KBM-7 (cell line): ENCODE measurements around the gene CBLB.

Experiments
- DNase-seq: peaks from one replicate; pipeline ENCODE4 v3.0.0-alpha.2; 2015
- in situ Hi-C: fragments of 300-500 bp; cut with MboI; formaldehyde crosslinking; loops from 2 replicates; pipeline ENCODE4 v1.14.3; 2020; ENCODE audit warnings: low sequenced_read_pairs, low pct_unique_long_range_greater_than_20kb, mixed read lengths

Gene CBLB

GRCh38 chr3:105800320-105800719, 68.5 kb downstream of the CBLB start:
- no peak for DNase-seq
- in situ Hi-C loops: no loop called here

DNA sequence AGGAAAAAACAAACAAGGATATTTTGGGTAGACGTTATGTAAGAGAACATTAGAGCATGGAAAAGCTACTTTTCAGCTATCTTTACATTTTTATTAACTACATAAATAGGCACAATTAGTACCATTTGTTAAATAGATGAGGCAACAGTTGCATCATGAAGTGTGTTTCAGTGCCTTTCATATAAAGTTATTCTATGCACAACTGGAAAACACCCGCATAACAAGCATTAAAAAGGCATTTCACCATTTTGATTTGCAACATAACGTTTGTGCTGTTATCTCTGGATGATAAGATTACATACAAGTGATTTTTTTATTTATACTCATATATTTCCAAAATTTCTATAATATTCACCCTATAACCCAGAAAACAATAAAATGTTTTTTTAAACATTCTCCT, 69.5 kb downstream of the CBLB start:
- in situ Hi-C loops: no loop called here
- no peak for DNase-seq

GRCh38 chr3:105798381-105798934, 70.4 kb downstream of the CBLB start:
- DNase-seq: peak; percentile 92
- in situ Hi-C loops: no loop called here

GRCh38 chr3:105793040-105793439, 75.8 kb downstream of the CBLB start:
- no peak for DNase-seq
- in situ Hi-C loops: no loop called here

DNA sequence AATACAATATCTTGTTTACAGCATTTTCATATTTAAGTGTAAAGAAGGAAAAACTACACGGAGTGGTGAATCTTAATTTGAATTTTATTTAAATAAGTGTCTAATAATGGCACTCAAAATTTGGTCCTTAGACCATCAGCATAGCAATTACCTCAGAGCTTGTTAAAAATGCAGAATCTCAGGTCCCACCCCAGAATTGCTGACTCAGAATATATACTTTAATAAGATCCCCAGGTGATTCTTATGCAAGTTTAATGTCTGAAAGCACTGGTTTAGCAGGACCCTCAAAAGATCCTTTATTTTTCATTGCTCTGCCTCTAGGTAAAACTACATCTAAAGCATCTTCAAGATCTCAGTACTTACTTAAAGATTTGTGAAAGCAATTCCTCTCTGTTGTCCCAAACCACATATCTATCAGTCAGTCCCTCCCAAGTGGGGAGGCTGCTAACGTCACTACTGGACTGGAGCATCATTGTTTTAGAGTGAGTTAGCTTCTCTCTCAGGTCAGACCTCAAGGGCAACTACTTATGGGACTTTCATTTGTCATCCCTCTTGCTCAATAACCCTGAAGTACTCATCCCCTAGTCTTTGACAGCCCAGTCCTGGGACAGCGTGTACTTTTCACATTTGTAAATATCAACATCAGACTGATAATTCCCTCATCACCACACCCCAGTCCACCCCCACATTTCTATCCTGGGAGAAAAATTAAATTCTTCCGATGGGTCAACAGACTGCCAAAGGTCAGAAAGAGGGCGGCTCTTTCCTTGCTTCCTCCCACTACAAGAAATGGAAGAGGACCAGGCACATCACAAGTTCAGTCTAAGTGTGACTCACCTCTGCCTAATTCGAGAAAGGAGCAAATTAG, 76.7 kb downstream of the CBLB start:
- DNase-seq: no peak
- in situ Hi-C loops: no loop called here

GRCh38 chr3:105791131-105791530, 77.7 kb downstream of the CBLB start:
- no peak for DNase-seq
- in situ Hi-C loops: no loop called here

GRCh38 chr3:105790534-105790933, 78.3 kb downstream of the CBLB start:
- in situ Hi-C loops: no loop called here
- no peak for DNase-seq

- DNase-seq: no peak
- in situ Hi-C loops: no loop called here
These were observed 80.2 kb downstream of the CBLB start for GRCh38 chr3:105788593-105788992.

DNA sequence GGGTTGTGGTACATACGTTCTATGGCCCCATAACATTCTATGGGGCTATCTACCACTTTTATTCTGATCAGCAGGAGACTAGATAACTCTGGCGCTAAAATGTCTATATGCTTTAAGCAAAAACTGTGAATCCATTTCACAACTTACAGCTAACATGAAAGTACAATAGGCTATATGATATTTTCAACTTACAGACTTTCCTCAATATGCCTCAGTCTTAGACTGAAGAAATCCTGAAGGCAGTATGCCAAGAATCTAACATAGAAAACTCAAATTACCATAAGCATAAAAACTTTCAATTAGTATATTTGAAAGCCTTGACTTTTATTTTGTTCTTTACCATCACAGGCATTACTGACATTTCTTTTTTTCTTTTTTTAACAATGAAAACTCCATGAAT, 81.4 kb downstream of the CBLB start:
- DNase-seq: no peak
- in situ Hi-C loops: no loop called here

GRCh38 chr3:105786990-105787389, 81.8 kb downstream of the CBLB start:
- no peak for DNase-seq
- in situ Hi-C loops: no loop called here

- DNase-seq: no peak
- in situ Hi-C loops: no loop called here
These were observed 82.6 kb downstream of the CBLB start for GRCh38 chr3:105786241-105786640.

GRCh38 chr3:105785803-105786202, 83.0 kb downstream of the CBLB start:
- in situ Hi-C loops: no loop called here
- no peak for DNase-seq

DNA sequence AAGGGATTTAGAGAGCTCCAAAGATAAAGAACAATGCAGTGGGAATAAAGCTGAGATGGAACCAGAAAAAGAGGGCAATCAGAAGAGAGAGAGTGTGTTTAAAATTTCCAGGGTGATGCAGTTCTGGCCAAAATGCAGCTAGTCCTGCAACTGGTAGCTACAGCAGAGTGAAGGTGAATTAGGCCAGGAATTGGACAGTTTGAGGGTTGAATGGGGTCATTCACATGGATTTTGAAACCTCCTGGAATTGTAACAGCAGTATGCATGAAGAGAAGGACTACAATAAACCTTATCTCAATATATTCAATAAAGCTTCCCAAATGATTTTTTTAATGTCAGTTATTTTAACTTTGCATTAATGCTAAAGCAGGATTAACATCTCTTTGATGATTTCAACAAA, 85.2 kb downstream of the CBLB start:
- DNase-seq: no peak
- in situ Hi-C loops: no loop called here

DNA sequence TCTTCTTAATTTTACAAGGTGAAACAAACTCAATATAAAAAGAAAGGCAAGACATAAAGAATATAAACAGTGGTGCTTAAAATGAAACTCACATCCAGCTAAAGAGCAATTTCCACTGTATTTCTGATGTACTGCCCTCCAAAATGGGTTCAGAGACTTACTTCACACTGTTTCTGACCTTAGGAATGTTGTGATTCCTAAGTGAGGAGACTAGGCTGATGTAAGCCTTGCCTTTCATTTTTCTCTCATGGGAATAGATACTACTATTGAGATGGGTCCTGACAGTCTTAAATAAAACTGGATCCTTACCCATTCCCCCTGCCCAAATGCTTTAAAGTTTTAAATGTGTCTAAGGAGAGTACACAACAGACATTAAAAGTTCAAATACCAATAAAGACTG, 86.9 kb downstream of the CBLB start:
- DNase-seq: no peak
- in situ Hi-C loops: no loop called here

DNA sequence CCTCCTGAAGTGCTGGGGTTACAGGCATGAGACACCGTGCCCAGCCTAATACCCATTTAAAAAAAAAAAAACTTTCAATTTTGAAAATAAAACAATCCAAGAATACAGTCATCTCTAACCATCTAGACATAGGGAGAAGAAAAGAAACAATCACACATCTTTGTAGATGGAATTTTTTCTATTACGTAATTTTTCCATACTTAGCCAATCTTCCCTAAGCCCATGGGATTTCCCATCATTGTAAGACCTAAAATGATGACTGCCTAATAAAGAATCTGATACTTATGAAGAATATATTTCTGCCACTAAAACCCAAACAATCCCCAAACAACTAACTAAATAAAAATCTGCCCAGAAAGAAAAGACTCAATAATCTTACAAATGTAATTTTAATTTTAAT, 88.7 kb downstream of the CBLB start:
- in situ Hi-C loops: no loop called here
- DNase-seq: no peak

GRCh38 chr3:105775368-105775767, 93.4 kb downstream of the CBLB start:
- no peak for DNase-seq
- in situ Hi-C loops: no loop called here

DNA sequence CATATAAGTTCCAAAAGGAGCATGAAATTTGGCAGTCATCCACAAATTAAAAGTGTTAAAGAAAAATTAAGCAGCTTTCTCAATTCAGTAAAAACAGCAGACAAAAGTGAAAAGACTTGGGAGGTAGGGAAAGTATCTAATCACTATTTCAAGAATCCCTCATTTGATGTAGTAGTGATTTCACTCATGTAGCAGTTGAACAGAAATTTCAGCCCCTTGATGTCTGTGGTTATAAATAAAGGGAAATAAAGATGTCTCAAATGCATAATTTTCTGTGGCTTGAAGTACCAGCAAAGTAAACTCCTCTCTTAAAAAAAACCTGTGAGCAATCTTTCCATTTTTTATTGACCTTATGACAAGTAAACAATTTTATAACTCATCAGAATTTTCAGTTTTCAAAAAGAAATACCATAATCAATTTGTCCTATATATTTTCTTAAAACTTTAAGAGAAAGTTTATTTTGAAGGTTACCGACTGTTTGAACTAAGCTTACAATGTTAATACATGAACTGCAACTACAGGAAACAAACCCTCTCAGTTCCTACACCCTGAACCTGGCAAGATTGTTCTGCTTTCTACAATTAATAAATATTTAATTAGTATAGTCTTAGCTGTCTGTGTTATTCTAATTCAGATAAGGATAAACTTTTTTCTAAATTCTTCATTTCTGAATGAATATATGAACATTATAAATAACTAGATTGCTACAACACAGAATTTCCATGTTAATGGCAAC, 94.2 kb downstream of the CBLB start:
- no peak for DNase-seq
- in situ Hi-C loops: no loop called here

DNA sequence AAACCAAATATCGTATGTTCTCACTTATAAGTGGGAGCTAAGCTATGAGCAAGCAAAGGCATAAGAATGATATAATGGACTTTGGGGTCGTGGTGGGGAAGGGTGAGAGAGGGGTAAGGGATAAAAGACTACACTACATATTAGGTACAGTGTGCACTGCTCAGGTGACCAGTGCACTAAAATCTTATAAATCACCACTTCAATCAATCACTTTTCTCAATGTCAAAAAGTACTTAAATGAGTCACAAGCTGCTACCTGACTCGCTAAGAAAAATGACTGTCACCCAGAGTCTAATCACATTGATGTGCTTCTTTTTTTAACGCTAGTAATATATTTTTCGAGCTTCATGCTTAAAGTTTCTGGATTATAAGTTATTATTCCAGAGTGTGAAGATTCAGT, 95.5 kb downstream of the CBLB start:
- in situ Hi-C loops: no loop called here
- no peak for DNase-seq

DNA sequence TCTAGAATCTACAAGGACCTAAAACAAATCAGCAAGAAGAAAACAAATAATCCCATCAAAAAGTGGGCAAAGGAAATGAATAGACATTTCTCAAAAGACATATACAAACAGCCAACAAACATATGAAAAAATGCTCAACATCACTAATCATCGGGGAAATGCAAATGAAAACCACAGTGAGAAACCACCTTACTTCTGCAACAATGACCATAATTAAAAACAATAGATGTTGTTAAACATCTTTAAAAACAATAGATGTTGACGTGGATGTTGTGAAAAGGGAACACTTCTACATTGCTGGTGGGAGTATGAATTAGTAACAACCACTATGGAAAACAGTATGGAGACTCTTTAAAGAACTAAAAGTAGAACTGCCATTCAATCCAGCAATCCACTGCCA, 96.2 kb downstream of the CBLB start:
- DNase-seq: no peak
- in situ Hi-C loops: no loop called here

GRCh38 chr3:105771392-105771791, 97.4 kb downstream of the CBLB start:
- peak; percentile 46 for DNase-seq
- in situ Hi-C loops: no loop called here
